CD8-positive, alpha-beta memory T cell (primary cell): ENCODE results near the gene CYB5B. TPM values are rescaled to one million over a fixed set of nuclear protein-coding genes. Genes with fewer than 3 reads are reported as not detected.
A peak's percentile ranks its signal among the peaks of the same experiment; 100 is the strongest.

ENCODE experiments used
- CTCF ChIA-PET: fragments of 350-600 bp; sonication (Branson Sonifier 250); formaldehyde crosslinking; loops from one replicate; lab custom pipeline; 2021; ENCODE audit warnings: antibody characterized with exemption; lab: Charles Lee
- POLR2A ChIA-PET: fragments of 350-600 bp; sonication (Branson Sonifier 250); formaldehyde crosslinking; loops from one replicate; lab custom pipeline; 2021; ENCODE audit warnings: antibody characterized with exemption; lab: Charles Lee
- DNase-seq, 5 donors: peaks; one replicate each; pipeline versions ENCODE4 v3.0.0 to v3.0.0-alpha.2; 2020 to 2022; ENCODE audit warnings: mixed read lengths in 1 of 5
- H3K27ac ChIP-seq: one replicate; pipeline ENCODE4 v1.7.0; 2013; ENCODE audit warnings: low read depth, mild to moderate bottlenecking, low read length, moderate library complexity
- H3K27me3 ChIP-seq: 2 replicates; pipeline ENCODE4 v1.7.0; 2013; ENCODE audit warnings: low read length, mild to moderate bottlenecking; ENCODE audit not compliant: insufficient read depth, poor library complexity, severe bottlenecking
- H3K36me3 ChIP-seq: 2 replicates; pipeline ENCODE4 v1.7.0; 2013; ENCODE audit warnings: mild to moderate bottlenecking, low read length, moderate library complexity; ENCODE audit not compliant: insufficient read depth
- H3K4me1 ChIP-seq: 2 replicates; pipeline ENCODE4 v1.7.0; 2013; ENCODE audit warnings: mild to moderate bottlenecking, low read length, moderate library complexity; ENCODE audit not compliant: insufficient read depth
- H3K4me3 ChIP-seq: 2 replicates; pipeline ENCODE4 v1.7.0; 2013; ENCODE audit warnings: mild to moderate bottlenecking, low read length
- H3K9me3 ChIP-seq: 2 replicates; pipeline ENCODE4 v1.7.0; 2013; ENCODE audit warnings: mild to moderate bottlenecking, low read length
- H3K27ac Mint-ChIP-seq, 8 donors: one replicate each; pipeline ENCODE4 v1.8.0; 2020 to 2021; ENCODE audit warnings: mixed read lengths in 8 of 8, mild to moderate bottlenecking in 6 of 8, inconsistent platforms in 3 of 8, moderate library complexity in 3 of 8
- H3K27me3 Mint-ChIP-seq, 2 donors: one replicate each; pipeline ENCODE4 v1.8.0; 2020 to 2021; ENCODE audit warnings: mixed read lengths in 2 of 2, mild to moderate bottlenecking in 1 of 2, moderate library complexity in 1 of 2
- H3K36me3 Mint-ChIP-seq, 3 donors: one replicate each; pipeline ENCODE4 v1.8.0; 2020 to 2021; ENCODE audit warnings: mixed read lengths in 3 of 3, inconsistent platforms in 1 of 3, mild to moderate bottlenecking in 1 of 3
- H3K4me1 Mint-ChIP-seq, 3 donors: one replicate each; pipeline ENCODE4 v1.8.0; 2020 to 2021; ENCODE audit warnings: mixed read lengths in 3 of 3, inconsistent platforms in 1 of 3, mild to moderate bottlenecking in 1 of 3
- H3K4me3 Mint-ChIP-seq, 7 donors: one replicate each; pipeline ENCODE4 v1.8.0; 2020 to 2021; ENCODE audit warnings: mixed read lengths in 7 of 7, mild to moderate bottlenecking in 6 of 7, moderate library complexity in 4 of 7, inconsistent platforms in 2 of 7
- H3K9me3 Mint-ChIP-seq, 5 donors: one replicate each; pipeline ENCODE4 v1.8.0; 2020 to 2022; ENCODE audit warnings: mixed read lengths in 5 of 5, mild to moderate bottlenecking in 3 of 5, moderate library complexity in 2 of 5, inconsistent platforms in 1 of 5
- polyA plus RNA-seq: library from polyadenylated mRNA; unstranded; fragments of 300-500 nt; fragmentation: Illumina TruSeq; gene quantifications from one replicate; pipeline ENCODE4 v1.2.3, GENCODE V29; 2021
- total RNA-seq, 2 experiments: library from RNA; stranded (reverse); gene quantifications; one replicate each; pipeline ENCODE4 v1.2.3, GENCODE V29; 2021

The CYB5B gene, protein sequence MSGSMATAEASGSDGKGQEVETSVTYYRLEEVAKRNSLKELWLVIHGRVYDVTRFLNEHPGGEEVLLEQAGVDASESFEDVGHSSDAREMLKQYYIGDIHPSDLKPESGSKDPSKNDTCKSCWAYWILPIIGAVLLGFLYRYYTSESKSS
- total RNA-seq (100 to 1,000 TPM; 152 to 153 TPM), polyA plus RNA-seq (115 TPM)

GRCh38 chr16:69424053-69424934 is at the start of gene CYB5B:
Gene CYB5B, plus strand, starts transcription at chr16:69424619. Its CDS starts 65 bp downstream, at chr16:69424684.
- POLR2A ChIA-PET: interaction anchor here (0.8 kb wide), 1 partner anchor 9 kb away, joined by 4 read pairs; no protein-coding TSS in a partner anchor
- peak; percentile 90 to 97 (median 95) for DNase-seq
- peaks cover 0 to 6% (median 0%) of the 10 kb centered on the region in 5 donors for H3K9me3 Mint-ChIP-seq
- peak within 1 kb of the TSS; percentile 91 to 100 (median 96) for H3K4me3 Mint-ChIP-seq
- H3K36me3 Mint-ChIP-seq: peaks cover 10 to 31% (median 13%) of the 10 kb centered on the region in 3 donors
- H3K36me3 ChIP-seq: no peaks in the 10 kb centered on the region
- H3K27ac ChIP-seq: peak within 1 kb of the TSS; percentile 71
- peaks cover 17% of the 10 kb centered on the region for H3K4me1 ChIP-seq
- CTCF ChIA-PET: interaction anchor here (1.1 kb wide), 1 partner anchor 28 kb away, joined by 3 read pairs; no protein-coding TSS in a partner anchor
- peaks cover 28 to 50% (median 49%) of the 10 kb centered on the region in 3 donors for H3K4me1 Mint-ChIP-seq
- peak within 1 kb of the TSS; percentile 81 for H3K4me3 ChIP-seq
- no peaks in the 10 kb centered on the region for H3K27me3 Mint-ChIP-seq
- H3K27me3 ChIP-seq: no peaks in the 10 kb centered on the region
- H3K9me3 ChIP-seq: no peaks in the 10 kb centered on the region
- peak within 1 kb of the TSS; percentile 78 to 98 (median 95) for H3K27ac Mint-ChIP-seq

DNA sequence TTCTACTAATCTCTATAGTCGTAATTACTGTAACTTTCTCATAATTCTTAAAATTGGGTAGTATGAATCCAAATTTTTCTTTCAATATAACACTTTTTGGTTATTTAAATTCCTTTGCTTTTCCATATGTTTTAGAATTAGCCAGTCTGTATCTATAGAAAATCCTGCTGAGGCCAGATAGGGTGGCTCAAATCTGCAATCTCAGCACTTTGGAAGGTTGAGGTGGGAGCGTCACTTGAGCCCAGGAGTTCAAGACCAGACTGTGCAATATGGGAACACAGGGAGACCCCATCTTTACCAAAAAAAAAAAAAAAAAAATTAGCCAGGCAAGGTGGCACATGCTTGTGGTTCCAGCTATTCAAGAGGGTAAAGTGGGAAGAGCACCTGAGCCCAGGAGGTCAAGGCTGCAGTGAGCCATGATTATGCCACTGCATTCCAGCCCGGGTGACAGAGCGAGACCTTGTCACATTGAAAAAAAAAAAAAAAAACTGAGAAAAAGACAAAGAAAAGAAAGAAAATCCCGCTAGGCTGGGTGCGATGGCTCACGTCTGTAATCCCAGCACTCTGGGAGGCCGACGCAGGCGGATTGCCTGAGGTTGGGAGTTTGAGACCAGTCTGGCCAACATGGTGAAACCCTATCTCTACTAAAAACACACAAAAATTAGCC is 47.9 kb upstream of the CYB5B start:
- Histone ChIP-seq H3K4me1 (no peaks in the 10 kb centered on the region), H3K9me3 (no peaks in the 10 kb centered on the region), H3K27ac (no peak overlapping the region), H3K27me3 (no peaks in the 10 kb centered on the region), H3K4me3 (no peak overlapping the region), H3K36me3 (peaks cover 14% of the 10 kb centered on the region)
- Mint-ChIP-seq H3K9me3 (no peaks in the 10 kb centered on the region), H3K36me3 (peaks cover 0 to 70% (median 14%) of the 10 kb centered on the region in 3 donors), H3K27me3 (no peaks in the 10 kb centered on the region), H3K4me3 (no peak overlapping the region), H3K4me1 (peaks cover 13 to 25% (median 20%) of the 10 kb centered on the region in 3 donors), H3K27ac (peak overlapping the region in 2 of 8 donors; percentile 38 to 81)
- no peak for DNase-seq
- POLR2A ChIA-PET: interaction anchor here (0.6 kb wide), 1 partner anchor 1813 kb away, joined by 3 read pairs; no protein-coding TSS in a partner anchor
- CTCF ChIA-PET: no interaction called here

DNA sequence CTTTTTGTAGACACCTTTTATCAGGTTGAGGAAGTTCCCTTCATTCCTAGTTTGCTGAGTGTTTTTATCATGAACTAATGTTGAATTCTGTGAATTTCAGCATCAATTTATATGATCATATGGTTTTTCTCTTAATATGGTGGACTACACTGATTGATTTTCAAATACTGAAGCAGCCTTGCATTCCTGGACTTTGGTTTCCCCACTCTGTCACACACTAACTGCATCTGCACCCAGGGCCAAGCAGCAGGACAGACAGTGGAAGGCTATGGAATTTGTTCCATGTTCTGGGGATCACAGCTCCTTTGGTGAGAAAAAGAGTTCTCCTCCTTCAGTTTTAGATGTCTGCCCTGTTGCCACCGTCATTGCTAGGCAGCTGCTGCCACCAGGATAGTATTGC is 46.4 kb upstream of the CYB5B start:
- no peaks in the 10 kb centered on the region for H3K27me3 Mint-ChIP-seq
- Histone ChIP-seq H3K36me3 (peaks cover 20% of the 10 kb centered on the region), H3K27me3 (no peaks in the 10 kb centered on the region), H3K9me3 (no peaks in the 10 kb centered on the region), H3K4me3 (no peak overlapping the region), H3K27ac (no peak overlapping the region), H3K4me1 (no peaks in the 10 kb centered on the region)
- no peaks in the 10 kb centered on the region for H3K9me3 Mint-ChIP-seq
- H3K36me3 Mint-ChIP-seq: peaks cover 0 to 70% (median 15%) of the 10 kb centered on the region in 3 donors
- ChIA-PET CTCF (no interaction called here), POLR2A (interaction anchor here (0.6 kb wide), 1 partner anchor 22 kb away, joined by 6 read pairs; no protein-coding TSS in a partner anchor)
- H3K4me1 Mint-ChIP-seq: peaks cover 16 to 33% (median 25%) of the 10 kb centered on the region in 3 donors
- peak overlapping the region in 4 of 8 donors; percentile 9 to 77 (median 18) for H3K27ac Mint-ChIP-seq
- DNase-seq: no peak
- peak overlapping the region in 1 of 7 donors; percentile 20 for H3K4me3 Mint-ChIP-seq

GRCh38 chr16:69378760-69379159 is 45.7 kb upstream of the CYB5B start:
- no peaks in the 10 kb centered on the region for H3K9me3 Mint-ChIP-seq
- peak overlapping the region in 3 of 8 donors; percentile 32 to 82 (median 67) for H3K27ac Mint-ChIP-seq
- H3K4me1 ChIP-seq: peaks cover 2% of the 10 kb centered on the region
- no peak for DNase-seq
- no peaks in the 10 kb centered on the region for H3K27me3 ChIP-seq
- peaks cover 18 to 32% (median 23%) of the 10 kb centered on the region in 3 donors for H3K4me1 Mint-ChIP-seq
- H3K9me3 ChIP-seq: no peaks in the 10 kb centered on the region
- H3K4me3 Mint-ChIP-seq: no peak overlapping the region
- no peak overlapping the region for H3K4me3 ChIP-seq
- POLR2A ChIA-PET: interaction anchor here (0.6 to 0.7 kb wide), 2 partner anchors 23 to 375 kb away, joined by 3 to 6 read pairs; no protein-coding TSS in a partner anchor
- H3K36me3 Mint-ChIP-seq: peaks cover 0 to 70% (median 15%) of the 10 kb centered on the region in 3 donors
- H3K27ac ChIP-seq: no peak overlapping the region
- CTCF ChIA-PET: interaction anchor here (2.3 kb wide), 1 partner anchor 17 kb away, joined by 8 read pairs; no protein-coding TSS in a partner anchor
- H3K36me3 ChIP-seq: peaks cover 26% of the 10 kb centered on the region
- H3K27me3 Mint-ChIP-seq: no peaks in the 10 kb centered on the region

GRCh38 chr16:69381231-69381630 is 43.2 kb upstream of the CYB5B start:
- Mint-ChIP-seq H3K36me3 (peaks cover 0 to 73% (median 15%) of the 10 kb centered on the region in 3 donors), H3K27ac (peak overlapping the region in 1 of 8 donors; percentile 17), H3K4me3 (no peak overlapping the region), H3K27me3 (no peaks in the 10 kb centered on the region), H3K4me1 (peaks cover 33 to 45% (median 37%) of the 10 kb centered on the region in 3 donors), H3K9me3 (no peaks in the 10 kb centered on the region)
- ChIA-PET POLR2A (no interaction called here), CTCF (interaction anchor here (1.6 kb wide), 1 partner anchor 15 kb away, joined by 5 read pairs; no protein-coding TSS in a partner anchor)
- no peaks in the 10 kb centered on the region for H3K9me3 ChIP-seq
- DNase-seq: no peak
- H3K27ac ChIP-seq: no peak overlapping the region
- no peak overlapping the region for H3K4me3 ChIP-seq
- no peaks in the 10 kb centered on the region for H3K27me3 ChIP-seq
- peaks cover 26% of the 10 kb centered on the region for H3K36me3 ChIP-seq
- H3K4me1 ChIP-seq: peaks cover 18% of the 10 kb centered on the region

- Histone ChIP-seq H3K27ac (no peak overlapping the region), H3K4me1 (peaks cover 24% of the 10 kb centered on the region), H3K36me3 (peaks cover 26% of the 10 kb centered on the region), H3K9me3 (no peaks in the 10 kb centered on the region), H3K4me3 (no peak overlapping the region), H3K27me3 (no peaks in the 10 kb centered on the region)
- ChIA-PET POLR2A (interaction anchor here (1.2 kb wide), 1 partner anchor 42 kb away, joined by 3 read pairs; no protein-coding TSS in a partner anchor), CTCF (interaction anchor here (1.6 kb wide), 1 partner anchor 13 kb away, joined by 5 read pairs; no protein-coding TSS in a partner anchor)
- Mint-ChIP-seq H3K27me3 (no peaks in the 10 kb centered on the region), H3K9me3 (no peaks in the 10 kb centered on the region), H3K36me3 (peaks cover 0 to 69% (median 15%) of the 10 kb centered on the region in 3 donors), H3K27ac (peak overlapping the region in 7 of 8 donors; percentile 10 to 83 (median 52)), H3K4me1 (peaks cover 34 to 45% (median 37%) of the 10 kb centered on the region in 3 donors), H3K4me3 (peak overlapping the region in 2 of 7 donors; percentile 33 to 56)
- no peak for DNase-seq
These were observed 42.0 kb upstream of the CYB5B start for GRCh38 chr16:69382421-69382820.

DNA sequence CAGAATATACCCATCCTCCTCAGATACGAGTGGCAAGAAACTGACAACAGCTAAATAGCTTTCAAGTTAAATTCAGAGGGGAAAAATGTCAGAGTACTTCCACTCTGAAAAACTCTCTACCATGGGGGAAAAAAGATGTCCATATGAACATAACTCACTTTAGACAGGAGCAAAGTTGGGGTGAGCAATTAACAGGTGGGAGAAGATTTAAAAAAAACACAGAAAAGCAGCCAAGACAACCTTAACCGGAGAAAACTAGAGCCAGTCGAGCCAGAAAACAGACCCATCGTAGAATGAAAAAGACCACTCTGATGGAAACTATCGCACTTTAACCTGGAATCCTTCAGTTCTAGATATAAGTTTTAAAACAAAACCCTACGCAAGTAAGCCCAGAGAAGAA is 39.4 kb upstream of the CYB5B start:
- peaks cover 0 to 46% (median 6%) of the 10 kb centered on the region in 3 donors for H3K36me3 Mint-ChIP-seq

More for the DNA sequence above, 39.4 kb upstream of the CYB5B start:
- H3K4me3 Mint-ChIP-seq: peak overlapping the region; percentile 84 to 97 (median 88)
- no peaks in the 10 kb centered on the region for H3K9me3 ChIP-seq
- peak overlapping the region; percentile 57 for H3K4me3 ChIP-seq
- H3K27me3 Mint-ChIP-seq: no peaks in the 10 kb centered on the region
- peaks cover 18% of the 10 kb centered on the region for H3K36me3 ChIP-seq
- no peaks in the 10 kb centered on the region for H3K27me3 ChIP-seq
- peaks cover 24% of the 10 kb centered on the region for H3K4me1 ChIP-seq
- ChIA-PET POLR2A (interaction anchor here (0.6 to 1.9 kb wide), 3 partner anchors 45 to 1148 kb away, joined by 3 to 5 read pairs (median 3); partner anchors contain the start of gene PDF), CTCF (interaction anchor here (0.8 to 1.6 kb wide), 4 partner anchors 15 to 267 kb away, joined by 3 to 4 read pairs (median 3); no protein-coding TSS in a partner anchor)
- H3K4me1 Mint-ChIP-seq: peaks cover 31 to 38% (median 37%) of the 10 kb centered on the region in 3 donors
- peak overlapping the region; percentile 84 for H3K27ac ChIP-seq
- no peaks in the 10 kb centered on the region for H3K9me3 Mint-ChIP-seq
- H3K27ac Mint-ChIP-seq: peak overlapping the region; percentile 91 to 99 (median 94)
- no peak for DNase-seq
